ENCODE data around the gene RNF186.

The RNF186 gene

GRCh38 chr1:19815801-19816736 is 986 bp upstream of the RNF186 start:
- no peak for DNase-seq (ENCODE audit: low read depth)
- no peak overlapping the region for H3K4me3 ChIP-seq (ENCODE audit: control insufficient read depth, low read depth, low read length)
- TF ChIP-seq CTCF (conservative IDR thresholded peaks at IDR 0.05; ENCODE audit: control insufficient read depth, insufficient read depth, low read depth, low read length) = no peak

- no peak for DNase-seq (ENCODE audit: low read depth)
- no peak overlapping the region for H3K4me3 ChIP-seq (ENCODE audit: control insufficient read depth, low read depth, low read length)
- no peak for TF ChIP-seq CTCF (conservative IDR thresholded peaks at IDR 0.05; ENCODE audit: control insufficient read depth, insufficient read depth, low read depth, low read length)
Observed at GRCh38 chr1:19814244-19814661, 830 bp downstream of the RNF186 start.

GRCh38 chr1:19813643-19813960 is 1.5 kb downstream of the RNF186 start:
- no peak for TF ChIP-seq CTCF (conservative IDR thresholded peaks at IDR 0.05; ENCODE audit: control insufficient read depth, insufficient read depth, low read depth, low read length)
- DNase-seq (ENCODE audit: low read depth) = no peak
- no peak overlapping the region for H3K4me3 ChIP-seq (ENCODE audit: control insufficient read depth, low read depth, low read length)

- no peak for DNase-seq (ENCODE audit: low read depth)
- H3K4me3 ChIP-seq (ENCODE audit: control insufficient read depth, low read depth, low read length) = no peak overlapping the region
- no peak for TF ChIP-seq CTCF (conservative IDR thresholded peaks at IDR 0.05; ENCODE audit: control insufficient read depth, insufficient read depth, low read depth, low read length)
Observed at GRCh38 chr1:19812875-19813642, 2.0 kb downstream of the RNF186 start.

- DNase-seq (ENCODE audit: low read depth) = peak; percentile 65
- TF ChIP-seq CTCF (conservative IDR thresholded peaks at IDR 0.05; ENCODE audit: control insufficient read depth, insufficient read depth, low read depth, low read length) = peak; percentile 79
- no peak overlapping the region for H3K4me3 ChIP-seq (ENCODE audit: control insufficient read depth, low read depth, low read length)
Observed at GRCh38 chr1:19811206-19811851, 3.8 kb downstream of the RNF186 start.

GRCh38 chr1:19809044-19809750 is 5.9 kb downstream of the RNF186 start:
- no peak overlapping the region for H3K4me3 ChIP-seq (ENCODE audit: control insufficient read depth, low read depth, low read length)
- no peak for TF ChIP-seq CTCF (conservative IDR thresholded peaks at IDR 0.05; ENCODE audit: control insufficient read depth, insufficient read depth, low read depth, low read length)
- DNase-seq (ENCODE audit: low read depth) = no peak

Measured in fibroblast of mammary gland (primary cell).